ENCODE measurements around the gene CCSER2.

- no peak for TF ChIP-seq CTCF (IDR thresholded peaks at IDR 0.05)
- TF ChIP-seq POLR2A (IDR thresholded peaks at IDR 0.05), result no peak
Observed at GRCh38 chr10:84392181-84392580, 63.8 kb downstream of the CCSER2 start.
